Measurements from ENCODE around the gene VPS8.

The VPS8 gene

GRCh38 chr3:185093116-185093515 lies 281.1 kb downstream of the VPS8 start:
- DNase-seq (ENCODE audit: low read depth): no peak

DNA sequence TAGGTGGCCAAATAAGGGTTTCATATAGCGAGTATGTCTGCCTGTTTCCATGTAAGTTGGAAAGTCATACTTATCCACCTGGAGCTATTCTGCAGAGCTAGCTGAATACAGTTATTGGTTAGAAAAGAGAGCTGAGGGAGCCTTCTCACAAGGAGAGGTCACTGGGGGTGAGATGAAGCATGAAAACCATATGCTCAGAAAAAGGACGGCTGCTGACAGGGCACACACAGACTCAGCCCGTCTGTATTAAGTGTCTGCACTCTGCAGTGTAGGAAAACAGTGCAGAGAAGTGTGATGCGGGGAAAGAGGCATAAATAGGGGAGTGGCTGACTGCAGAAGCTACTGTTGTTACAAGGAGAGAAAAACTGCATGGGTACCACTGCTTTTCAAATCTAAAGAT lies 282.7 kb downstream of the VPS8 start:
- no peak for DNase-seq (ENCODE audit: low read depth)
